CD14-positive monocyte (primary cell): ENCODE measurements around the gene CTNNBL1. TPM values are rescaled to one million over a fixed set of nuclear protein-coding genes. Genes with fewer than 3 reads are reported as not detected.

Experiments used
- DNase-seq, 3 donors: peaks; one replicate each; pipeline ENCODE4 v3.0.0-alpha.2; 2011 to 2022
- H2AFZ ChIP-seq: 2 replicates; pipeline ENCODE4 v1.6.0; 2012; ENCODE audit warnings: mild to moderate bottlenecking, low read depth, low read length, inconsistent platforms; ENCODE audit not compliant: insufficient read depth, poor library complexity, severe bottlenecking
- H3K27ac ChIP-seq, 2 donors: 1 replicate in 1 of 2; 2 replicates in 1 of 2; pipeline ENCODE4 v1.5.1; 2012 to 2013; ENCODE audit warnings: low read length in 2 of 2, control low read depth in 1 of 2, inconsistent platforms in 1 of 2, low read depth in 1 of 2, mild to moderate bottlenecking in 1 of 2
- H3K27me3 ChIP-seq, 2 donors: one replicate each; pipeline versions ENCODE4 v1.6.0 to v1.6.1; 2011 to 2013; ENCODE audit warnings: low read length in 2 of 2; ENCODE audit not compliant: control insufficient read depth in 2 of 2, insufficient read depth in 2 of 2
- H3K36me3 ChIP-seq, 2 donors: replicated peaks in 1 of 2; 1 replicate in 1 of 2; 2 replicates in 1 of 2; pipeline versions ENCODE4 v1.5.1 to v1.6.1; 2012 to 2013; ENCODE audit warnings: low read length in 2 of 2, control low read depth in 1 of 2, inconsistent platforms in 1 of 2, mild to moderate bottlenecking in 1 of 2; ENCODE audit not compliant: insufficient read depth in 2 of 2, control insufficient read depth in 1 of 2
- H3K4me1 ChIP-seq, 2 donors: 1 replicate in 1 of 2; 2 replicates in 1 of 2; pipeline versions ENCODE4 v1.5.1 to v1.6.1; 2012 to 2013; ENCODE audit warnings: low read length in 2 of 2, control low read depth in 1 of 2, inconsistent platforms in 1 of 2, mild to moderate bottlenecking in 1 of 2, moderate library complexity in 1 of 2; ENCODE audit not compliant: insufficient read depth in 2 of 2, control insufficient read depth in 1 of 2
- H3K4me2 ChIP-seq: replicated peaks from 2 replicates; pipeline ENCODE3; 2012; ENCODE audit warnings: low read length, moderate library complexity, mild to moderate bottlenecking; ENCODE audit not compliant: poor library complexity, severe bottlenecking; ENCODE audit errors: extremely low read depth
- H3K4me3 ChIP-seq, 3 experiments: fragments of 200-600 bp in 1 of 3; sonication (generic) in 1 of 3; replicated peaks in 1 of 3; 1 replicate in 2 of 3; 2 replicates in 1 of 3; pipeline ENCODE4 v1.5.1; 2011 to 2013; ENCODE audit warnings: low read length in 3 of 3, mild to moderate bottlenecking in 3 of 3, control low read depth in 2 of 3, low read depth in 2 of 3, inconsistent platforms in 1 of 3, moderate library complexity in 1 of 3
- H3K79me2 ChIP-seq: 2 replicates; pipeline ENCODE4 v1.6.0; 2012; ENCODE audit warnings: mild to moderate bottlenecking, control low read depth, inconsistent platforms, low read length, moderate library complexity; ENCODE audit not compliant: insufficient read depth
- H3K9ac ChIP-seq: 2 replicates; pipeline ENCODE4 v1.6.0; 2017; ENCODE audit warnings: low read length, mild to moderate bottlenecking; ENCODE audit not compliant: insufficient read depth, poor library complexity, severe bottlenecking
- H3K9me3 ChIP-seq, 2 donors: replicated peaks in 1 of 2; 1 replicate in 1 of 2; 2 replicates in 1 of 2; pipeline versions ENCODE4 v1.5.1 to v1.6.1; 2012 to 2013; ENCODE audit warnings: low read length in 2 of 2, control low read depth in 1 of 2; ENCODE audit not compliant: control insufficient read depth in 1 of 2, insufficient read depth in 1 of 2
- H4K20me1 ChIP-seq: 2 replicates; pipeline ENCODE4 v1.6.0; 2012; ENCODE audit warnings: mild to moderate bottlenecking, low read length, control low read depth, moderate library complexity; ENCODE audit not compliant: insufficient read depth
- H3K27ac Mint-ChIP-seq, 7 donors: one replicate each; pipeline ENCODE4 v1.8.0; 2020; ENCODE audit warnings: mild to moderate bottlenecking in 7 of 7, mixed read lengths in 7 of 7, moderate library complexity in 6 of 7, inconsistent platforms in 2 of 7
- H3K27me3 Mint-ChIP-seq, 3 donors: one replicate each; pipeline ENCODE4 v1.8.0; 2021 to 2022; ENCODE audit warnings: low read depth in 3 of 3, mild to moderate bottlenecking in 3 of 3, mixed read lengths in 3 of 3, moderate library complexity in 3 of 3, inconsistent platforms in 1 of 3
- H3K36me3 Mint-ChIP-seq, 2 donors: one replicate each; pipeline ENCODE4 v1.8.0; 2020; ENCODE audit warnings: mixed read lengths in 2 of 2, inconsistent platforms in 1 of 2, mild to moderate bottlenecking in 1 of 2
- H3K4me1 Mint-ChIP-seq: one replicate; pipeline ENCODE4 v1.8.0; 2020; ENCODE audit warnings: mild to moderate bottlenecking, mixed read lengths
- H3K4me3 Mint-ChIP-seq, 2 donors: one replicate each; pipeline ENCODE4 v1.8.0; 2020; ENCODE audit warnings: mild to moderate bottlenecking in 2 of 2, mixed read lengths in 2 of 2, moderate library complexity in 1 of 2
- H3K9me3 Mint-ChIP-seq, 7 donors: one replicate each; pipeline ENCODE4 v1.8.0; 2020 to 2022; ENCODE audit warnings: mixed read lengths in 7 of 7, mild to moderate bottlenecking in 6 of 7, moderate library complexity in 6 of 7, inconsistent platforms in 2 of 7
- whole genome bisulfite sequencing: methylation state at CpG from one replicate; pipeline ENCODE4 v1.1.5; 2013; ENCODE audit warnings: missing lambda C conversion rate; ENCODE audit not compliant: insufficient coverage; 5-methylcytosine and 5-hydroxymethylcytosine counted together
- intact Hi-C, 2 donors: fragments of 100-400 bp; cut with micrococcal nuclease; formaldehyde crosslinking; loops; one replicate each; pipeline versions ENCODE4 v1.15.0 to v1.15.1; 2023
- polyA plus RNA-seq, 3 donors: library from polyadenylated mRNA; depleted of rRNA in 1 of 3; unstranded in 2 of 3; stranded (reverse) in 1 of 3; fragments of 300-500 nt in 2 of 3; fragments of >200 nt in 1 of 3; fragmentation: Illumina TruSeq in 2 of 3; gene quantifications; 1 replicate in 2 of 3; 2 replicates in 1 of 3; pipeline ENCODE4 v1.2.3, GENCODE V29; 2012 to 2021
- TF ChIP-seq, protein P1 (sequence below): fragments of 200-600 bp; IDR thresholded peaks from one replicate; pipeline ENCODE4 v1.8.0; 2022; ENCODE audit warnings: antibody characterized with exemption, mild to moderate bottlenecking

CTNNBL1 gene
- polyA plus RNA-seq, 3 donors: 35.5 to 83.2 (median 77.3) TPM

DNA sequence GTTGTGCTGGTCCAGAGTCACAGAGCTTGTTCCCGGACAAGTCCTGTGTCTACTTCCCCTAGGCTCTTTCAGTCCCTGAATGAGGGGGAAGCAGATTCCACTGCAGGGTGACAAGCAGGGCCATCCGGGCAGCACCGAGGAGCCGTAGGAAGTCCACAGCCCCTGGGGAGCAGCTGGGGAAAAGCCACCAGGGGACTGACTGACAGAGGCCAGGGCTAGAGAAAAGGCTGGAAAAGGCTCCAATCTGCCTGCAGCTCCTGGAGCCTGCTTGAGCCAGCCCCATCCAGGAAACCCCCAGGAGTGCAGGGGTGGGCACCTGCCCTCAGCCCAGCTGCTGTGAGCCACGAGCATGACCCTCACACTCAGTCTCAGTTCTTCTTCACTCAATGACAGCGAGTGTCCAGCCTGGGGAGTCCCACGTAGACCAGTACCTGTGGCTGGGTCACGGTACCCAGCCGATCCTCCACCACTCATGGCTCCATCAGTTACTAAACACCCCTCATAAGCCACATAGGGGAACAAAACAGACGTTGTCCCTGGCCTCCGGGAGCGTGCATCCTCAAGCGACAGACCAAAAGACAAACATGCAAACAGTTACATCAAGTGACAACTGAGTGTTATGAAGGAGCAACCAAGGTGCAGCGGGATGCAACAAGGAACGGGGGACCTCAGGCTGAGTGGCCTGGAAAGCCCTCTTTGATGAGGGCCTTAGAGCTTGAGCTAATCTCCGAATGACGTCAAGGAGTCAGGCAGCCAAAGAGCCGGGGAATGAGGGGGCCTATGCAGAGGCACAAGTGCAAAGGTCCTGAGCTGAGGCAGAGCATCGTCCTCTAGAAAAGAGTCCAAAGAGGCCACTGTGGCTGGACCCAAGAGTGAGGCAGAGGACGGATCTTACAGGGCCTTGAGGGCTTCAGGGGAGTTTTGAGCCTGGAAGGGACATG lies 184.3 kb downstream of the CTNNBL1 start:
- H3K27me3 Mint-ChIP-seq: peaks cover 0 to 3% (median 0%) of the 10 kb centered on the region in 3 donors
- peaks cover 15 to 20% of the 10 kb centered on the region in 2 donors for H3K36me3 Mint-ChIP-seq
- WGBS: 88% methylated on average over 18 of the region's 20 CpGs
- Histone ChIP-seq H2AFZ (no peak overlapping the region), H3K4me1 (no peaks in the 10 kb centered on the region), H3K4me3 (no peak overlapping the region), H3K27ac (no peak overlapping the region), H3K79me2 (no peaks in the 10 kb centered on the region), H4K20me1 (no peaks in the 10 kb centered on the region), H3K4me2 (no peak overlapping the region), H3K36me3 (peaks cover 7 to 26% of the 10 kb centered on the region in 2 donors), H3K27me3 (no peaks in the 10 kb centered on the region), H3K9ac (no peak overlapping the region), H3K9me3 (no peaks in the 10 kb centered on the region)
- H3K9me3 Mint-ChIP-seq: no peaks in the 10 kb centered on the region
- intact Hi-C loops: no loop called here
- H3K4me3 Mint-ChIP-seq: no peak overlapping the region
- H3K27ac Mint-ChIP-seq: peak overlapping the region in 2 of 7 donors; percentile 3 to 26
- no peak for DNase-seq
- TF ChIP-seq, protein P1, sequence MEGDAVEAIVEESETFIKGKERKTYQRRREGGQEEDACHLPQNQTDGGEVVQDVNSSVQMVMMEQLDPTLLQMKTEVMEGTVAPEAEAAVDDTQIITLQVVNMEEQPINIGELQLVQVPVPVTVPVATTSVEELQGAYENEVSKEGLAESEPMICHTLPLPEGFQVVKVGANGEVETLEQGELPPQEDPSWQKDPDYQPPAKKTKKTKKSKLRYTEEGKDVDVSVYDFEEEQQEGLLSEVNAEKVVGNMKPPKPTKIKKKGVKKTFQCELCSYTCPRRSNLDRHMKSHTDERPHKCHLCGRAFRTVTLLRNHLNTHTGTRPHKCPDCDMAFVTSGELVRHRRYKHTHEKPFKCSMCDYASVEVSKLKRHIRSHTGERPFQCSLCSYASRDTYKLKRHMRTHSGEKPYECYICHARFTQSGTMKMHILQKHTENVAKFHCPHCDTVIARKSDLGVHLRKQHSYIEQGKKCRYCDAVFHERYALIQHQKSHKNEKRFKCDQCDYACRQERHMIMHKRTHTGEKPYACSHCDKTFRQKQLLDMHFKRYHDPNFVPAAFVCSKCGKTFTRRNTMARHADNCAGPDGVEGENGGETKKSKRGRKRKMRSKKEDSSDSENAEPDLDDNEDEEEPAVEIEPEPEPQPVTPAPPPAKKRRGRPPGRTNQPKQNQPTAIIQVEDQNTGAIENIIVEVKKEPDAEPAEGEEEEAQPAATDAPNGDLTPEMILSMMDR: no peak
- no peaks in the 10 kb centered on the region for H3K4me1 Mint-ChIP-seq

DNA sequence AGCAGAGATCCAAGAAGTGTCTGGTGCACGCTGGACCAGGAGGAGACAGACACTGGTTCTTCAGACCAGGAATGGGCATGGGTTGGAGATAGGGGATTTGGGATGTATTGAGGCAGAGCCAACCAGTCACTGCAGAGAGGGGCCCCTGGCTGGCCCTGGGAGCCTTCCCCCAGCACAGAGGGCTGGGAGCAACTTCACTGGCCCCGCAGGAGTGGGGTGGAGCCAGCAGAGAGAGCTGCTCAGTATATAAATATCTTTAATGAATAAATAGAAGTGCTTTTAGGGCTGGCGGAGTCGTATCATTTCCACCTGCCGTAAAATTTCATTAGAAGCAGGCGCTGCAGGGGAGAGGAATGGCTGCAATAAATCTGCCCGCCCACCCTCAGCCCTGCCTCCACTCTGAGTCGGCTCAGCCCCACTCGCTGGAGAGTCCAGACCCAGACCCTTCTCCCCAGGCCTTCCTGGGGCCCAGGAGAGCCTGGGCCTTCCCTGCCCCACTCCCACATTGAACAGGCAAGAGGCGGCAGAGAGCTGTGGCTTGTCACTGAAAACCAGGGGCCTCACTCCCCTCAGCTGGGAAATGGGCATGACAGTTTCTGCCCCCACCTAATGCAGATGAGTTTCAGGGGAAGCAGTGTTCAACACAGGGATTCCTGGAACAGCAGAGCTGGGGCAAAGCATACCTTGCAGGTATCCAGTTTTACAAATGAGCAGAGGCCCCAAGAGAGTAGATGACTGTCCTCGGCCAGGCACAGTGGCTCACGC lies 185.2 kb downstream of the CTNNBL1 start:
- peaks cover 8 to 11% of the 10 kb centered on the region in 2 donors for H3K36me3 Mint-ChIP-seq
- H3K9me3 Mint-ChIP-seq: no peaks in the 10 kb centered on the region
- no peak overlapping the region for H2AFZ ChIP-seq
- intact Hi-C loops: no loop called here
- 95% methylated on average over 8 of the region's 12 CpGs for WGBS
- H4K20me1 ChIP-seq: no peaks in the 10 kb centered on the region
- H3K4me1 ChIP-seq: no peaks in the 10 kb centered on the region
- no peaks in the 10 kb centered on the region for H3K27me3 ChIP-seq
- no peak overlapping the region for H3K27ac Mint-ChIP-seq
- no peak for DNase-seq
- H3K4me2 ChIP-seq: no peak overlapping the region
- TF ChIP-seq, protein P1: no peak
- no peak overlapping the region for H3K27ac ChIP-seq
- no peak overlapping the region for H3K4me3 ChIP-seq
- H3K27me3 Mint-ChIP-seq: peaks cover 0 to 5% (median 0%) of the 10 kb centered on the region in 3 donors
- no peak overlapping the region for H3K4me3 Mint-ChIP-seq
- H3K9me3 ChIP-seq: no peaks in the 10 kb centered on the region
- H3K79me2 ChIP-seq: no peaks in the 10 kb centered on the region
- H3K9ac ChIP-seq: no peak overlapping the region
- H3K36me3 ChIP-seq: peaks cover 2 to 17% of the 10 kb centered on the region in 2 donors
- H3K4me1 Mint-ChIP-seq: no peaks in the 10 kb centered on the region
